ENCODE data around the gene ADAMTS12.

DNA sequence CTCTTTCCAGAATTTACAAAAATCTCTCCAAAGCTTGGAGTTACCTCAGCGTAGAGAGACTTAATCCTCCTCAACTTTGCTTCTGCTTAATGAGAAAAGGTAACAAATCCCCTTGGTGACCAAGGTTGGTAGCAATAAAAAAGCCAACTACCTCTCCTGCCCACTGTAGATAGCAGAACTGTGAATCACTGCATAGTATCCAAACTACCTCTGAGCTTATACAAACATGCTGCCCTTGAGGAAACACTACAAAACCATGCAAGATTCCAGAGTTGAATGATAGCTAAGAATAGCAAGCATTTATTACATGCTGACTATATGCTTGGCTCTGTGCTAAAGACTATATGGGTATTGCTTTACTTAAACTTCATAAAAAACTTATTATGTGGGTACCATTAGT is 2.8 kb upstream of the ADAMTS12 start:
- TF ChIP-seq, protein P1, sequence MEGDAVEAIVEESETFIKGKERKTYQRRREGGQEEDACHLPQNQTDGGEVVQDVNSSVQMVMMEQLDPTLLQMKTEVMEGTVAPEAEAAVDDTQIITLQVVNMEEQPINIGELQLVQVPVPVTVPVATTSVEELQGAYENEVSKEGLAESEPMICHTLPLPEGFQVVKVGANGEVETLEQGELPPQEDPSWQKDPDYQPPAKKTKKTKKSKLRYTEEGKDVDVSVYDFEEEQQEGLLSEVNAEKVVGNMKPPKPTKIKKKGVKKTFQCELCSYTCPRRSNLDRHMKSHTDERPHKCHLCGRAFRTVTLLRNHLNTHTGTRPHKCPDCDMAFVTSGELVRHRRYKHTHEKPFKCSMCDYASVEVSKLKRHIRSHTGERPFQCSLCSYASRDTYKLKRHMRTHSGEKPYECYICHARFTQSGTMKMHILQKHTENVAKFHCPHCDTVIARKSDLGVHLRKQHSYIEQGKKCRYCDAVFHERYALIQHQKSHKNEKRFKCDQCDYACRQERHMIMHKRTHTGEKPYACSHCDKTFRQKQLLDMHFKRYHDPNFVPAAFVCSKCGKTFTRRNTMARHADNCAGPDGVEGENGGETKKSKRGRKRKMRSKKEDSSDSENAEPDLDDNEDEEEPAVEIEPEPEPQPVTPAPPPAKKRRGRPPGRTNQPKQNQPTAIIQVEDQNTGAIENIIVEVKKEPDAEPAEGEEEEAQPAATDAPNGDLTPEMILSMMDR (conservative IDR thresholded peaks at IDR 0.05; ENCODE audit: low read length) = no peak
- TF ChIP-seq EZH2phosphoT487 (IDR thresholded peaks at IDR 0.05; ENCODE audit: borderline replicate concordance, low read depth, low read length) = no peak

Measured in OCI-LY7 (cell line).